ENCODE data around the gene CREB3L2.

- no peak for TF ChIP-seq CTCF (IDR thresholded peaks at IDR 0.05; ENCODE audit: poor library complexity)
- TF ChIP-seq EZH2 (IDR thresholded peaks at IDR 0.05; ENCODE audit: borderline replicate concordance) = no peak
Measured at GRCh38 chr7:137962875-137963507, 38.9 kb downstream of the CREB3L2 start.

All from hepatocyte (in vitro differentiated cells).